Stimulated activated CD8-positive, alpha-beta memory T cell treated with anti-CD3 and anti-CD28 coated beads, Interleukin-15, amount 100 ng/mL, for 24 hours (primary cell): Measurements from ENCODE around the gene KCNH8.

Experiments used
- DNase-seq: peaks from one replicate; pipeline ENCODE4 v3.0.0-alpha.2; 2020; ENCODE audit warnings: low read depth

KCNH8 gene

GRCh38 chr3:19364148-19364547 lies 215.8 kb downstream of the KCNH8 start:
- no peak for DNase-seq

DNA sequence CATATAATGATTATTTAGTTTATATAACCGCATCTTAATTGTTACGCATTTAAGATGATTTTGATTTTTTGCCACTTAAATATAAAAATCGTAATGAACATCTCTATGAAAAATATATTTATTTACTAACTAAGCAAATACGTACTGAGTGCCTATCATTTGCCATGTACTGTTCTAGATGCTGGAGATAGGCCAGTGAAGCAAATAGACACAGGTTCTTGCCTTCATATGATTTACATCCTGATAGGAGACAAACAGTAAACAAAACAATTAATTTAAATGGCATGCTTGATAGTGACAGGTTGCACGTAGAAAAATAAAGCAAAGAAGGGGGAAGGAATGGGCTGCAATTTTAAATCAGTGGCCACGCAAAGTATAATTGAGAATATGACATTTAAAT lies 217.2 kb downstream of the KCNH8 start:
- DNase-seq: no peak

DNA sequence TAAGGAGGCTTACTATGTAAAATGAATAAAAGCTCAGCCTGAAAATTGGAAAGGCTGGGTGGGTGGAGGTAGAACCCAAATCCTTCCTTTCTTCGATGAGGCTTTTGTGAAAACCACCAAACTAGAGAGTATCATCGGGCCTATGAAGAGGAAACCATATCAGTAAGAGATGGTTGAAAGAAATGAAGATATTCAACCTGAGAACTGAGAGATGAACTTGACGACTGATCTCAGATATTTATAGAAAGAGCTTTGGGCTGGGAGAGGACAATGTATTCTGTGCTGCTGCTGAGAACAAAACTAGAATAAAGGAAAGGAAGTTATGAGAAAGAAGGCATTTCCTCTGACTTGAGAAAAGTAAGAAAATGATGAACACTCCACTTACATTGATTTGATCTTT lies 236.6 kb downstream of the KCNH8 start:
- DNase-seq: no peak

DNA sequence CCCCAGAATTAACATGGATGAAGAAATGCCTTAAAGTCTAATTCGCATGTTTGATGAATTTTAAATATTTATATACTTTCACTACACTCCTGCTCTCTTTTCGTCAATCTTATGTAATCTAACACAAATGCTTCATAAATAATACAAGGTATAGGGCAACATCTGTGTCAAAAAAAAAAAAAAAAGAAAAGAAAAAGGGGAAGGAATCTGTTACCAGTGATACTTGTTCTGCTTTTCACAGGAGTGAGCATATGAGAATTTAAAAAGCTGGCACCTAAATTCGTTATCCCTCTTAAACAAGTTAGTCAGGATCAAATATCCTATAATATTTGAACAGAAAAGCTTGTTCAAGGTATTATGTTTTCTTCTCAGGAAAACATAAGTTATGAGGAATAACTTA lies 243.8 kb downstream of the KCNH8 start:
- DNase-seq: no peak

DNA sequence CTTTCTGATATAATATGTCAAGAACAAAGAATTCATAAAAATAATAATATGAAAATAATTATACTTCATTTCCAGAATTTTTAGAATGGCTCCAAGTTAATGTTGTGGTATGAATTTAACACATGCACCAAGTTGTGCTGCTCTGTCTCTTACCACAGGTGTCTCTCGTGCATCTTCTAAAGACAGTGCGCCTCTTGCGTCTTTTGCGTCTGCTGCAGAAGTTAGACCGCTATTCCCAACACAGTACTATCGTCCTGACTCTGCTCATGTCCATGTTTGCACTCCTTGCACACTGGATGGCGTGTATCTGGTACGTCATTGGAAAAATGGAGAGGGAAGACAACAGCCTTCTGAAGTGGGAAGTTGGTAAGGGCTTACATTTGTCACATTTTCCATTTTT lies 246.6 kb downstream of the KCNH8 start:
- no peak for DNase-seq

GRCh38 chr3:19396726-19397125 lies 248.4 kb downstream of the KCNH8 start:
- no peak for DNase-seq

- DNase-seq: no peak
Measured at GRCh38 chr3:19399356-19399755, 251.0 kb downstream of the KCNH8 start.

DNA sequence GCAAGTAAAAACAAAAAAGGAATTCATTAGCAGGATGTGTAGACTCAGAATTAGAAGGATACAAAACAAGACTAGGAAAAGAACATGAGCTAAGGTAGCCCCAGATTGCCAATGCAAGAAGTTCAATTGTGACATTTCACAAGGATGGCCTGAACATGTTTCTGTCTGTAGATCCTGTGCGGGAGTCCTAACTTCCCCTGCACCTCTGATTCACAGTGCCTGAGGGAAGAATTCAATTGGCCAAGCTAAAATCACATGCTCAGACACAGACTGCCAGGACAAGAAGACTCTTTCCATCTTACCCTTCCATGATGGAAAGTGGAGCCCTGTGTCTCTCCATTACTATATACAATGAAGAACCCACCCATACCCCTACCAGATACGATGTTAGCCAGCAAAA lies 251.5 kb downstream of the KCNH8 start:
- no peak for DNase-seq

- no peak for DNase-seq
Measured at GRCh38 chr3:19420159-19420558, 271.8 kb downstream of the KCNH8 start.

DNA sequence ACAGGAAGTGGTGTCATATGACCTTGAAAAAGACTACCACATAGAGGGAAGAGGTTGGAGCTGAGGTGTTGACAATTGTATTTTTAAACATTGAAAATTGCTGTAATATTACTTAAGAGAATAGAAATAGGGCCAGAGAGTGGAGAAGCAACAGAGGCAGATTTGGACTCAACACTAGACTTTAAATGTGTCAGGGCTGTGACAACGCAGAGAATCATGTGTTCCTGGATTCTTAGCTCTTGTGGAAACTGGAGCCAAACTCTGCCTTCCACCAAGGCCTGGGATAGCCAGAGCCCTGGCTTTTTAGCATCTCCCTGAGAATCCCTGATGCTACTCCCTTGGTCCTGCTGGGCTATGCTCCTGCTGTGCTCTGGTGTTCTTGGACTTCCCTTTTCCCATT lies 277.5 kb downstream of the KCNH8 start:
- no peak for DNase-seq

GRCh38 chr3:19427422-19428149 lies 279.3 kb downstream of the KCNH8 start:
- no peak for DNase-seq

DNA sequence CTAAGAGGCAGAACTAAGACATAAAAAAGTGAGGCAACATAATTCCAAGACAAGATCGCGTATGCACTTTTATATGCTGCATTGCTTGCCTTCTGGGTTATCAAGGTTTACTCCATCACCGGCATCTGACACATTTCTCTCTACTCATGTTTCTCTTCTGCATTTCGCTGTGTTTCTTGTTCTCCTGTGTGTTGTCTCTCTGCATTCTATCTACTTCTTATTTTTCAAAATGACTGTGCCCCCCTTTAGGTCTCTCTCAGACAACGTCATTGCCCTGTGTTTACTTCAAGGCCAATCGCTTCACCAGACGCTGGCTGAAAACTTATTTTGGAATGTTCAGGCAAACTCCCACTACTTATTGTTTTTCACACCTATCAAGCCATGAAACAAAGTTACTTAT lies 280.4 kb downstream of the KCNH8 start:
- DNase-seq: no peak

- DNase-seq: no peak
Measured at GRCh38 chr3:19432669-19433068, 284.4 kb downstream of the KCNH8 start.

DNA sequence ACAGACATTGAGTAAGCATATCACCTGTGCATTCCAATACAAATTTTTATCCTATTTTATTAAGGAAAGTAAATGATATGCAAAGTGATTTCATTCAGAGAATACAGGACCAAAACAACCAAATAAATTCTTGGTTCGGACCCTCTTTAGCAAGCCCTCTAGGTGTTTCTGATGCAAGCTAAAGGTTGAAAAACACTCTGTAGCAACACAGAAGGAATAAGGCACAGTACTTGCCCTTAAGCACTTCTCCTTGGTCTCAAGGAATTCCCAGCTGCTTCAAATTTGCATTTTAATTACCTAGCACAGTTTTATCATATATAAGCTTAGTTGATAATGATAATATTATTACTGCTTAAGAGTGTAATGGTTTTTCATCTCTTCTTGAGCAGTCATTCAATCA lies 288.4 kb downstream of the KCNH8 start:
- no peak for DNase-seq

- DNase-seq: no peak
Measured at GRCh38 chr3:19439944-19440343, 291.6 kb downstream of the KCNH8 start.

DNA sequence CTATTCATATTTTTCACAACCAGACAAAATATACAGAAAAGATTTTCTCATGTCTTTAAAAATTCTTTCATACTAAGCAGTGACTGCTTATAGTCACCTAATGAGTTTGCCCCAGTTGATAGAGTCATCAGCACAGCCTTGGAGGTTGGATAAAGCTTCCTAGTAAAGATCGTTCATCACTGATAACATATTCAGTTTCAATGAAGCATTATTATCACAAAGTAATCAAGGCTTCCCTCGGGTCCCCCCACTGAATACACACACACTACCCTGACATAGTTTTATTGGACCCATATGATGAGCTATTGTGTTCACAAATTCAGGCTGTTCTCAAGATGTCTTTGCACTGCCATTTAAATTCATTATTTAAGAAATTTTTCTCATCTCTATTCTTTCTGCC lies 297.8 kb downstream of the KCNH8 start:
- DNase-seq: no peak

- no peak for DNase-seq
Measured at GRCh38 chr3:19446687-19447086, 298.4 kb downstream of the KCNH8 start.

DNA sequence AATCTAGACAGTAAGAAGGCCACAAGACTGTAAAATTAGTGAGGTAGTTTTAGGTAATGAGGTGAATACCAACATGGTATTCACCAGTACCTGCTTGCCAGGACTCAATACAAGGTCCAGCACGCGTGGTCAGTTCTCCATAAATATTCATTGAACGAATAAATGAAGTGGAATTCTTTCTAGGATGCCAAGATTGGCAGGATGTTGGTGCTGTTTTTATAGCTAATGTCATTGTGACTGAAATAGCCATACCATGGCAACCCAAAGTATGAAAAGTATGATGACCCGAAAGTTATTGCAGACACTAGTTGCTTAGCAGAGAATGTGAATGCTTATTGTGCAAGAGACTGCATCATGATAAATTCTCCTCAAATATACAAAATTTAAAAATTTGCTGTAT lies 307.2 kb downstream of the KCNH8 start:
- no peak for DNase-seq

GRCh38 chr3:19456738-19457137 lies 308.4 kb downstream of the KCNH8 start:
- no peak for DNase-seq

DNA sequence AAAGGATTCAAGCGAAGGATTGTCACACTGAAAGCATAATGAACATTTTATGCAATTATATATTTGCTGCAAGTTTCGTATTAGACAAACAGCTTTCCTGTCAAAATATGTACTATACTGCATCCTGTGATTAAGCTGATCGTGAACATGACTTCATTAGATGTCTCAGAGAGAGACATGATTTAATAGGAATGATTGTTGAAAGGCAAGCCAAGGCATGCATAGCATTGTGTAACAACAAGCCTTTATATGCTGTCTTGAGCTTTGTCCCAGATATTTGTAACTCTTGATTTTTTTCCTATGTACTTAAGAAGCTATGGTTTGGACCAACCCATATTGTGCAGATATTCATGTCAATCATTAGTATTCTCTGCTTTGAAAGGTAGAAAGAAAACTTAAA lies 309.1 kb downstream of the KCNH8 start:
- no peak for DNase-seq

DNA sequence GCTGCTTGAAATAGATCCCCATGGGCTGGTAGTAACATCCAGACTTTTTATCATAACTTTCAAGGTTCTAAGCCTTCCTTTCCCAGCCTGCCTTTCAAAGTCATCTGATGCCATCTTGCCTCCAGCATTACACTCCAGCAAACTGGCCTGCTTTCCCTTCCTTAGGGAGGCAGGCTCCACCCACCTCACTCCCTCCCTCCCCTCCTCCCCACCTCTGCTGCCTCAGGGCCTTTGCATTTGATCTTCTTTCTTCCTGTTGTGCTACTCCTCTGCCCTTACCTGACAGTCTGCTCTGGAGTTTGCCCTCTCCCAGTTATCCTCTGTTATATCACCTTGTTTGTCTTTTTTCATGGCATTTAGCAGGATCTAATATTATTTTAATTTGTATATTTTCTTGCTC lies 319.5 kb downstream of the KCNH8 start:
- DNase-seq: no peak

DNA sequence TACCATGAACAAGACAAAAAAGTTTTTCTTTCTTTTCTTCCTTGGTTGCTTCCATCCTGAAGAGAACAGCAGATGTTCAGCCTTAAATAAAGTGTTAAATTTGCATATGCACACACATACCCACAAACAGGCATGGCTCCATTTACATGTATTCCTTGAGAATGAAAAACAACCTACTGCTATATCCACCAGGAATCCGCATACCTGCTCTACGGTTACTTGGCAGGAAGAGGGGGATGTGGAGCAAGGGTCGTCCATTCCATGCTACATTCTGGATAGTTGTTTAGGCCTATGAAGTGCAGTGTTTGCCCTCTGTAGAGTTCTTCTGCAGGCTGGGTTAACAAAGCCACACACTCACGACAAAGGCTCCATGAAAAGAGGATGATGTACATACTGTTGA lies 322.8 kb downstream of the KCNH8 start:
- DNase-seq: no peak

DNA sequence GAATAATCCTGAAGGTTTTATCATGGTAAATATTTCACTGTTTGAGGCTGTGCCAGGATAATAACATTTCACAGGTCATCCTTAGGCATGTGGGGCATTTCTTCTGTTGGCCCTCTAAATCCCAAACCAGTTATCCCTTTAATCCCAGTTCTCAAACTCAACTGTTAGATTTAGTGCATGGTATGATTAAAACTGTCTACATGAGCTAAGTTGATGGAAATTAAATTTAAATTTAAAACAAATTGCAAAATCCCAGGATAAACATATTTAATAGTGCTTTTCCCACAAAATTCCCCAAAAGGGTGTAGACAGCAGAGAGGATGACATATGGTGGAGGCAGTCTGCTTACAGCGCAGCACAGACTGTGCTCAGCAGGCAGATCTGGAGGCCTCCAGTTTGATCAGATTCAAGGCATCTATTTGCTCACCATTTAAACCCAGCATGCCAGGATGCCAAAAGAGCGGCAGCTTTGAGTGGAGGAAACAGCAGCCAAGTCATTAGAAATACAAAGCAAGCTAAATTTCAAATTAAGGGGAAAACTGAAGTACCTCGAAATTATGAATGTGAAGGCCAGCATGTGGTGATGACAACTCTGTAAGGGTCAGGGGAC lies 325.8 kb downstream of the KCNH8 start:
- no peak for DNase-seq

GRCh38 chr3:19476281-19476680 lies 328.0 kb downstream of the KCNH8 start:
- no peak for DNase-seq
